Measurements from ENCODE around the gene LY6G6C. TPM values are rescaled to one million over a fixed set of nuclear protein-coding genes. Genes with fewer than 3 reads are reported as not detected.

LY6G6C gene
- total RNA-seq, 2 donors from 2014 or later = not detected

- peaks cover 56% of the 10 kb centered on the region for H3K36me3 ChIP-seq
- DNase-seq (ENCODE audit: low spot score) (peak; percentile 84), ATAC-seq (ENCODE audit: insufficient number of reproducible peaks, low FRiP score, low read depth) (peak; percentile 68)
- H3K27me3 ChIP-seq (replicated peaks; ENCODE audit: insufficient read depth) = no peaks in the 10 kb centered on the region
- peak overlapping the region; percentile 99 for H3K4me3 ChIP-seq
- H3K4me1 ChIP-seq (ENCODE audit: control insufficient read depth in 1 of 2, low read depth in 2 of 2) = peaks cover 26 to 42% of the 10 kb centered on the region in 2 donors
- H3K27ac ChIP-seq = peak overlapping the region; percentile 97 to 98
- TF ChIP-seq, protein P1, sequence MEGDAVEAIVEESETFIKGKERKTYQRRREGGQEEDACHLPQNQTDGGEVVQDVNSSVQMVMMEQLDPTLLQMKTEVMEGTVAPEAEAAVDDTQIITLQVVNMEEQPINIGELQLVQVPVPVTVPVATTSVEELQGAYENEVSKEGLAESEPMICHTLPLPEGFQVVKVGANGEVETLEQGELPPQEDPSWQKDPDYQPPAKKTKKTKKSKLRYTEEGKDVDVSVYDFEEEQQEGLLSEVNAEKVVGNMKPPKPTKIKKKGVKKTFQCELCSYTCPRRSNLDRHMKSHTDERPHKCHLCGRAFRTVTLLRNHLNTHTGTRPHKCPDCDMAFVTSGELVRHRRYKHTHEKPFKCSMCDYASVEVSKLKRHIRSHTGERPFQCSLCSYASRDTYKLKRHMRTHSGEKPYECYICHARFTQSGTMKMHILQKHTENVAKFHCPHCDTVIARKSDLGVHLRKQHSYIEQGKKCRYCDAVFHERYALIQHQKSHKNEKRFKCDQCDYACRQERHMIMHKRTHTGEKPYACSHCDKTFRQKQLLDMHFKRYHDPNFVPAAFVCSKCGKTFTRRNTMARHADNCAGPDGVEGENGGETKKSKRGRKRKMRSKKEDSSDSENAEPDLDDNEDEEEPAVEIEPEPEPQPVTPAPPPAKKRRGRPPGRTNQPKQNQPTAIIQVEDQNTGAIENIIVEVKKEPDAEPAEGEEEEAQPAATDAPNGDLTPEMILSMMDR (IDR thresholded peaks at IDR 0.05) = peak; percentile 7
- no peaks in the 10 kb centered on the region for H3K9me3 ChIP-seq
Measured at GRCh38 chr6:31729515-31729978, 8.0 kb upstream of the LY6G6C start.

GRCh38 chr6:31728767-31729514 lies 7.4 kb upstream of the LY6G6C start, which contains the start of gene DDAH2:
TSS of gene DDAH2 (minus strand) at chr6:31729299. CDS start at chr6:31729161, 138 bp downstream.
- DNase-seq (ENCODE audit: low spot score) (no peak), ATAC-seq (ENCODE audit: insufficient number of reproducible peaks, low FRiP score, low read depth) (peak; percentile 16)
- peaks cover 56% of the 10 kb centered on the region for H3K36me3 ChIP-seq
- no peaks in the 10 kb centered on the region for H3K9me3 ChIP-seq
- no peaks in the 10 kb centered on the region for H3K27me3 ChIP-seq (replicated peaks; ENCODE audit: insufficient read depth)
- H3K4me3 ChIP-seq = peak within 1 kb of the TSS; percentile 99
- TF ChIP-seq, protein P1 (IDR thresholded peaks at IDR 0.05) = peak; percentile 41
- H3K4me1 ChIP-seq (ENCODE audit: control insufficient read depth in 1 of 2, low read depth in 2 of 2) = peaks cover 21 to 36% of the 10 kb centered on the region in 2 donors
- H3K27ac ChIP-seq = peak within 1 kb of the TSS; percentile 97 to 98

DNA sequence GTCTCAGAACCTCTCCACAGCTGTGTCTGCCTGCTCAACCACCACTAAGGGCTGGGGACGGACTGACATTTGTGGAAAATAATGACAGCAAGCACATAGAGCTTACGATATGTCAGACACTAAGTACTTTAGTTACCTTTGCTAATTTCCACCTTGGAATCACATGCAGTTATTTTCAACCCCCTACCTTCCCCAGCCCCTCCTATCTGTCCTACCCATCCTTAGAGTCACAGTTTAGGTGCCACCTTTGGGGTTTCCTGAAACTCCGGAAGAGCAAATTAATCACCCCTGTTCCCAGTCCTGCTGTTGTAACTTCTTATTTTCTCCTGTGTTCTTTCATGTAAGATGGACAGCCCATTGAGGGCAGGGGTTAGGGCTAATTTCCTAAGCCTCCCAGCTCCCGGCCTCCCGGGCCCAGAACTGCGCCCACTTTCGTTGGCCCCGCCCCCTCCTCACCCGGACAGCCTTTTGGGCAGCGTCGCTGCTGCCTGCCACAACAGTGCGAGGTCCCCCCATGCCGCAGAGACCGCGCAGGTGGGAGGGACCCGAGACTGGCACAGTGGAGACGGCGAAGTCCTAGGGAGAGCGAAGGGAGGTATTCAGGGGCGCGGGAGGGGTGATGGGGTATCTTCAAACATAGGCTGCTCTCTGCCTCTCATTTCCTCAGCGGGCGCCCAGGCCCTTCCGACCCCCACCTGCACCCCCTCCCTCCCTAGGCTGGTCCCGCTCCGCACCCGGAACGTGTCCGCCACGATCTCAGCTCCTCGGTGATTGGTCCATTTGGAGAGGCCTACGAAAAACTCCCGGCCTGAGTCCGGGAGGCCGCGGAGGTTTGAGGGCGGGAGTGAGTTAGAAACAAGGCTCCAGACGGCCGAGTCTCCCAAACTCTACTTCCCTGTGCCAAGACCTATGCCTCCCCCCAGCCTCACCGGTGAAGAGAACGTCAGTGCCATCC lies 6.4 kb upstream of the LY6G6C start:
- ATAC-seq (ENCODE audit: insufficient number of reproducible peaks, low FRiP score, low read depth) (no peak), DNase-seq (ENCODE audit: low spot score) (no peak)
- TF ChIP-seq, protein P1 (IDR thresholded peaks at IDR 0.05) = no peak
- peak overlapping the region; percentile 97 to 98 for H3K27ac ChIP-seq
- H3K36me3 ChIP-seq = peaks cover 47% of the 10 kb centered on the region
- no peaks in the 10 kb centered on the region for H3K9me3 ChIP-seq
- peak overlapping the region; percentile 99 for H3K4me3 ChIP-seq
- no peaks in the 10 kb centered on the region for H3K27me3 ChIP-seq (replicated peaks; ENCODE audit: insufficient read depth)
- peaks cover 16 to 26% of the 10 kb centered on the region in 2 donors for H3K4me1 ChIP-seq (ENCODE audit: control insufficient read depth in 1 of 2, low read depth in 2 of 2)

DNA sequence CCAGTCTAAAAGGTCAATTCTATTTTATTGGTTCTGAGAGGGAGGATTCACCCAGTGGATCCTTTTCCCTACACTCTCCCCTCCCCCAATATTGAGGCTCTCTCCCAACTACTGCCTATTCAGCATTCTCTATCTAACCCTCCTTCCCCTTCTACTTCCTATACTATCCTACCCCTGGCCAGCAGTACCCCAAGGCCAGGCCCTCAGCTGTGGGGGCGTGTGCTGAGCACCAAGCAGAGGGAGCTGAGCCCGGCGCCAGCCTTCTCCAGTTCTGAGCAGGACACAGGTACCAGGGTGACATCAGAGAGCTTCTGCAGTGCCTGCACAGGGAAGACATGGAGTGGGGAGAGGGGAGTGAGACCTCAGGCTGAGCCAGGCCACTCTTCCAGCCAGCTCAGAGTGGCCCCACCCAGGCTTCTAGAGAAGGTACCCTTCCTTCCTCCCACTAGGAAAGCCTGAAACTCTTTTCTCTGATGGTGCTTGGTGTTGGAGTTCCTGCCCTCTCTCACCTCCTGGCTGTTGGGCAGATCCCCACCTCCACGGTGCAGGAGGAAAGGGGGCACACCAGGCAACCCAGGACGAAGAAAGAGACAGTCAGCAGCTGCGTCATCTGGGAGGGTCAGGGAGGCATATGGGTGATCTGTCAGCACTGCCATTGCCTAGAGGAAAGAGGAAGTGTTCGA lies 5.6 kb upstream of the LY6G6C start:
- Histone ChIP-seq H3K9me3 (no peaks in the 10 kb centered on the region), H3K4me1 (ENCODE audit: control insufficient read depth in 1 of 2, low read depth in 2 of 2) (peaks cover 16 to 26% of the 10 kb centered on the region in 2 donors), H3K27ac (peak overlapping the region; percentile 40 to 98), H3K4me3 (no peak overlapping the region), H3K27me3 (replicated peaks; ENCODE audit: insufficient read depth) (no peaks in the 10 kb centered on the region), H3K36me3 (peaks cover 40% of the 10 kb centered on the region)
- TF ChIP-seq, protein P1 (IDR thresholded peaks at IDR 0.05) = no peak
- ATAC-seq (ENCODE audit: insufficient number of reproducible peaks, low FRiP score, low read depth) (no peak), DNase-seq (ENCODE audit: low spot score) (no peak)

All from thoracic aorta (tissue), 2 donors.